Measurements from ENCODE around the gene HRH3.

GRCh38 chr20:62235777-62236157 lies 15.7 kb upstream of the HRH3 start:
- TF ChIP-seq CTCF (IDR thresholded peaks at IDR 0.05) (no peak), EP300 (IDR thresholded peaks at IDR 0.05) (no peak)
